Vagina (tissue), 2 donors: ENCODE data around the gene SLC27A2.

Experiments
- CTCF ChIP-seq, 3 experiments: fragments of 450-650 bp in 2 of 3; fragments of 200-600 bp in 1 of 3; sonication (generic) in 1 of 3; IDR thresholded peaks; one replicate each; pipeline ENCODE4 v1.5.1; 2017 to 2019; ENCODE audit warnings: antibody characterized with exemption in 3 of 3, mild to moderate bottlenecking in 2 of 3, moderate library complexity in 2 of 3
- POLR2A ChIP-seq, 2 donors: fragments of 450-650 bp; IDR thresholded peaks; one replicate each; pipeline ENCODE4 v1.6.1; 2017; ENCODE audit warnings: antibody characterized with exemption in 2 of 2, mild to moderate bottlenecking in 2 of 2, moderate library complexity in 2 of 2

- no peak for TF ChIP-seq CTCF (IDR thresholded peaks at IDR 0.05)
- TF ChIP-seq POLR2A (IDR thresholded peaks at IDR 0.05) = no peak
These were observed 69.7 kb downstream of the SLC27A2 start for GRCh38 chr15:50251638-50252182.
